Epithelial cell of proximal tubule (primary cell): ENCODE data around the gene PFN2. TPM values are rescaled to one million over a fixed set of nuclear protein-coding genes. Genes with fewer than 3 reads are reported as not detected.

ENCODE experiments used
- DNase-seq: peaks from one replicate; pipeline ENCODE4 v3.0.0-alpha.2; 2011; ENCODE audit warnings: low read depth
- H3K4me3 ChIP-seq: 2 replicates; pipeline ENCODE4 v1.5.1; 2011; ENCODE audit warnings: low read depth, mild to moderate bottlenecking, low read length
- total RNA-seq: library from RNA; depleted of rRNA; stranded (reverse); fragments of >200 nt; gene quantifications from 2 replicates; pipeline ENCODE4 v1.2.3, GENCODE V29; 2015
- TF ChIP-seq, protein P1 (sequence below): conservative IDR thresholded peaks from 2 replicates; pipeline ENCODE4 v1.5.1; 2012; ENCODE audit warnings: low read depth, mild to moderate bottlenecking, low read length

PFN2 gene
- total RNA-seq, 1 donor from 2014 or later: 112 TPM

DNA sequence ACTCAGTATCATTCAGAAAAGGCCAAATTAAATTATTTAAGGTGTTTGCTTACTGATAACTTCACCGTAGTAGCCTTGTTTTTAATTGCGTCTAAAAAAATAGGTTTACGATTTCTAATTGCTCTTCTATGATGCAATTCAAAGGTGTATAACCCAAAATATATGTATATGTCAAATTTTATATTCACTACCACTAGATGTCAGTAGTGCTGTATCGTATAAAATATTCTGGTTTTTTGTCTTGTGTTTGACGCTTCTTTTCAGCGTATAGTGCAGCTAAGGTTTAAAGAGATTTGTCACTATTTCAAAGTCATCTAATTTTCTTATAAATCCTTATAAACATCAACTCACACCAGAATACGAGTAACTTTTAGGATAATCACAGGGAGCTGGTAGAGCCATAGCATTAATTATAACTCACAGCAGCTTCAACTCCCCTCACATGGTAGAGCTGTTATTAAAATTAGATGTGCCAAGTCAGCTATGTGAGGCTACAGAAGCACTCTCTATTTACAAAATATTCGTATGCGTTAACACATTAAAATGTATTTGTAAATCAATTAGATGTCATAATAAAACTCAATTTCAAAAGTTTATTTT is 3.5 kb downstream of the PFN2 start:
- TF ChIP-seq, protein P1, sequence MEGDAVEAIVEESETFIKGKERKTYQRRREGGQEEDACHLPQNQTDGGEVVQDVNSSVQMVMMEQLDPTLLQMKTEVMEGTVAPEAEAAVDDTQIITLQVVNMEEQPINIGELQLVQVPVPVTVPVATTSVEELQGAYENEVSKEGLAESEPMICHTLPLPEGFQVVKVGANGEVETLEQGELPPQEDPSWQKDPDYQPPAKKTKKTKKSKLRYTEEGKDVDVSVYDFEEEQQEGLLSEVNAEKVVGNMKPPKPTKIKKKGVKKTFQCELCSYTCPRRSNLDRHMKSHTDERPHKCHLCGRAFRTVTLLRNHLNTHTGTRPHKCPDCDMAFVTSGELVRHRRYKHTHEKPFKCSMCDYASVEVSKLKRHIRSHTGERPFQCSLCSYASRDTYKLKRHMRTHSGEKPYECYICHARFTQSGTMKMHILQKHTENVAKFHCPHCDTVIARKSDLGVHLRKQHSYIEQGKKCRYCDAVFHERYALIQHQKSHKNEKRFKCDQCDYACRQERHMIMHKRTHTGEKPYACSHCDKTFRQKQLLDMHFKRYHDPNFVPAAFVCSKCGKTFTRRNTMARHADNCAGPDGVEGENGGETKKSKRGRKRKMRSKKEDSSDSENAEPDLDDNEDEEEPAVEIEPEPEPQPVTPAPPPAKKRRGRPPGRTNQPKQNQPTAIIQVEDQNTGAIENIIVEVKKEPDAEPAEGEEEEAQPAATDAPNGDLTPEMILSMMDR: peak; percentile 54
- no peak for DNase-seq
- H3K4me3 ChIP-seq: peak overlapping the region; percentile 2

DNA sequence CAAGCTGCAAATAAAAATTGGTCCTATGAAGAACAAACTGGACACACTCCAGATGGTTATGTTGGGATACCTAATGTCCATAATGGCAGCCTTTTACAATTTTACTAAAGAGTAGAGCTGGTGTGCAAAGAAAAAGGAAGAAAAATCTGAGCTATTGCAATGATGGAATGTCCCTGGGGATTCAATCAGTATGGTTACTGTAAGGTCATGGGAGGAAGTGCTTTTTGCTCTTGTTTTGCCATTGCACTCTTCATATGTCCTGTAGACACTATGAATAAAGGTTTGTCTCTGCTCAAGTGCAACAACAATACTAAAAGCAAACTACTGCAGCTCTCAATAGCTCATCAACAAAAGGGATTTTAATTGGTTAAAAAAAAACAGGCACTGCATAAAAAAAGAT is 5.4 kb downstream of the PFN2 start:
- TF ChIP-seq, protein P1: no peak
- no peak overlapping the region for H3K4me3 ChIP-seq
- DNase-seq: no peak

- TF ChIP-seq, protein P1: no peak
- H3K4me3 ChIP-seq: no peak overlapping the region
- DNase-seq: no peak
Measured at GRCh38 chr3:149964291-149964690, 6.4 kb downstream of the PFN2 start.

DNA sequence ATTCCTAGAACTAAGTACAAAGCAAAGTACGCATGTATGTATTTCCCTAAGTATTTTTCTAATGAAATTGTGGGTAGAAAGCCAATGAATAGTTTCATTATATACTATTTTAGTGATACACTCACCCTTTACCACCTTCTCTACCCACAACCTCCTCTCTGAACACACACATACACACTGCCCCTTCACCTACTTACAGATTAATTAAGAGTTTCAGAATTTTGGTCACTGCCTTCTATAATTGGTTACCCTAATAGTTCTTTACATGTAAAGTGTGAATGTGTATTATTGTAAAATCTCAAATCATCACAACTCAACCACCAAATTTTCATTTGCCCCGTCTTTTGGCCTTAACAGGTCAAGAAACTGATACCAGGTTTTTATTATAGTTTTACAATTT is 7.2 kb downstream of the PFN2 start:
- no peak overlapping the region for H3K4me3 ChIP-seq
- TF ChIP-seq, protein P1: no peak
- DNase-seq: no peak

- H3K4me3 ChIP-seq: no peak overlapping the region
- TF ChIP-seq, protein P1: no peak
- no peak for DNase-seq
Measured at GRCh38 chr3:149959443-149959842, 11.3 kb downstream of the PFN2 start.

DNA sequence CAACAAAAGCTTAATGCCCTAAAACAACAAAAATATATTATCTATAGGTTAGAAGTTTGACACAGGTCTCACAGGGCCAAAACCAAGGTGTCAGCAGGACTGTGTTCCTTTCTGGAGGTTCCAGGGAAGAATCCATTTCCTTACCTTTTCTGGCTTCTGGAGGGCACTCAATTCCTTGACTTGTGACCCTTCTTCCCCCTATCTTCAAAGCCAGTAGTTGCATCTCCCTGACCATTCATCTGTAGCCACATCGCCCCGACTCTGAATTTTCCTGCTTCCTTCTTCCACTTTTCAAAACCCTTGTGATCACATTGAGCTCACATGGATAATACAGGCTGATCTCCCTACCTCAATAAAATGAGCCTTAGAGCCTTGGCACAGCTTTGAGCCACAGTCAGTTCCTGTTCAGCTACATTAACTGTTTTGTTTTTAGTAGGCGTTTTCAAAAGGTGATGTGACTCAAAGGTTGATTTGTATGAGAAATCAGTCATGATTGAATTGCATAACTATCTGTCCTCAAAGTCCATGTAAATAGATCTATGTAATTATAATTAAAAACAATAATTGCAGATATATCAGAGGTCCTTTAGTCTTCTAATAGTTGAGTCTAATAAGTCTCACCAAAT is 12.4 kb downstream of the PFN2 start:
- no peak for DNase-seq
- no peak overlapping the region for H3K4me3 ChIP-seq
- TF ChIP-seq, protein P1: peak; percentile 19
